Endothelial cell of umbilical vein (primary cell): ENCODE data around the gene ITGAX.

ENCODE experiments used
- EZH2 ChIP-seq: IDR thresholded peaks from 2 replicates; pipeline ENCODE4 v1.6.1; 2012; ENCODE audit warnings: borderline replicate concordance, low read depth, mild to moderate bottlenecking, moderate library complexity, low read length, inconsistent platforms; ENCODE audit not compliant: severe bottlenecking
- TF ChIP-seq, protein P1 (sequence below), 2 donors: IDR thresholded peaks; 1 replicate in 1 of 2; 2 replicates in 1 of 2; pipeline ENCODE4 v1.5.1; 2011; ENCODE audit warnings: low read length in 2 of 2, mild to moderate bottlenecking in 2 of 2, moderate library complexity in 2 of 2, control low read depth in 1 of 2, inconsistent platforms in 1 of 2, low read depth in 1 of 2; ENCODE audit not compliant: insufficient read depth in 1 of 2; ENCODE audit errors: extremely low read depth in 1 of 2

DNA sequence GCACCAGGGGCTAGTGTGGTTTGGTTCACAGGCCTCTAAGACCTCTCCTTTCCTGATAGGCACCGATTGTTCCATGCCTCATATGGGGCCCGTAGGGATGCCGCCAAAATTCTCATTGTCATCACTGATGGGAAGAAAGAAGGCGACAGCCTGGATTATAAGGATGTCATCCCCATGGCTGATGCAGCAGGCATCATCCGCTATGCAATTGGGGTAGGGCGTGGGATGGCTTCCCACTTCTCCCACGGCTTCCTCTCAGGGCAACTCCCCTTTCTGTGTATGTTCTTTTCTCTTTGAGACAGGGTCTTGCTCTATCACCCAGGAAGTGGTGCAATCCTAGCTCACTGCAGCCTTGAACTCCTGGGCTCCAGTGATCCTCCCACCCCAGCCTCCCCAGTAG lies 5.3 kb downstream of the ITGAX start:
- TF ChIP-seq EZH2: no peak
- TF ChIP-seq, protein P1, sequence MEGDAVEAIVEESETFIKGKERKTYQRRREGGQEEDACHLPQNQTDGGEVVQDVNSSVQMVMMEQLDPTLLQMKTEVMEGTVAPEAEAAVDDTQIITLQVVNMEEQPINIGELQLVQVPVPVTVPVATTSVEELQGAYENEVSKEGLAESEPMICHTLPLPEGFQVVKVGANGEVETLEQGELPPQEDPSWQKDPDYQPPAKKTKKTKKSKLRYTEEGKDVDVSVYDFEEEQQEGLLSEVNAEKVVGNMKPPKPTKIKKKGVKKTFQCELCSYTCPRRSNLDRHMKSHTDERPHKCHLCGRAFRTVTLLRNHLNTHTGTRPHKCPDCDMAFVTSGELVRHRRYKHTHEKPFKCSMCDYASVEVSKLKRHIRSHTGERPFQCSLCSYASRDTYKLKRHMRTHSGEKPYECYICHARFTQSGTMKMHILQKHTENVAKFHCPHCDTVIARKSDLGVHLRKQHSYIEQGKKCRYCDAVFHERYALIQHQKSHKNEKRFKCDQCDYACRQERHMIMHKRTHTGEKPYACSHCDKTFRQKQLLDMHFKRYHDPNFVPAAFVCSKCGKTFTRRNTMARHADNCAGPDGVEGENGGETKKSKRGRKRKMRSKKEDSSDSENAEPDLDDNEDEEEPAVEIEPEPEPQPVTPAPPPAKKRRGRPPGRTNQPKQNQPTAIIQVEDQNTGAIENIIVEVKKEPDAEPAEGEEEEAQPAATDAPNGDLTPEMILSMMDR (IDR thresholded peaks at IDR 0.05; ENCODE audit: extremely low read depth in 1 of 2, insufficient read depth in 1 of 2, low read depth in 1 of 2, low read length in 2 of 2): no peak
